GM12873 (cell line): ENCODE results near the gene TMEM260.

Experiments
- TF ChIP-seq, protein P1 (sequence below): IDR thresholded peaks from 2 replicates; pipeline ENCODE4 v1.5.1; 2012; ENCODE audit warnings: low read depth, mild to moderate bottlenecking, moderate library complexity, low read length, control low read depth; ENCODE audit not compliant: insufficient read depth; ENCODE audit errors: missing control alignments

TMEM260 gene

DNA sequence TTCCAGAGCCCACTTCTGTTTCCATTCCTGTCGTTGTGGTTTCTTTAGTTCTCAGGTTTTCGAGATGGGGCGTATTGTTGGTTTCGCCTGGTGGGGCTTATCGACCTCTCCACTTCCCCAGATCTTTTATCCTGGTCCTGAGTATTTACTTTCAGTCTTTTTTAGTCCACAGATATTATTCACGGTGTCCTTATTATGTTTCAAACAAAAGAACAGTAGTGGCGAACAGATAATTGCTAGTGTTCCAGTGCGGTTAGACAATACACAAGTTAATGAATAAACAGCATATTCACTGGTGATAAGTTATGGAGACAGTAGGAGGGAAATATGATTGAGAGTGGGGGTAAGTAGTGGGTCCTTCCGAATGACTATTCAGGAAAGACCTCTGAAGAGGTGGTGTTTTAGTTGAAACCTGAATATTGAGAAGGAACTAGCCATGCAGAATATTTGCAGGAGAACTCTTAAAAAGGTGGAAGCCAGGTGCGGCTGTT lies 668 bp downstream of the TMEM260 start:
- TF ChIP-seq, protein P1, sequence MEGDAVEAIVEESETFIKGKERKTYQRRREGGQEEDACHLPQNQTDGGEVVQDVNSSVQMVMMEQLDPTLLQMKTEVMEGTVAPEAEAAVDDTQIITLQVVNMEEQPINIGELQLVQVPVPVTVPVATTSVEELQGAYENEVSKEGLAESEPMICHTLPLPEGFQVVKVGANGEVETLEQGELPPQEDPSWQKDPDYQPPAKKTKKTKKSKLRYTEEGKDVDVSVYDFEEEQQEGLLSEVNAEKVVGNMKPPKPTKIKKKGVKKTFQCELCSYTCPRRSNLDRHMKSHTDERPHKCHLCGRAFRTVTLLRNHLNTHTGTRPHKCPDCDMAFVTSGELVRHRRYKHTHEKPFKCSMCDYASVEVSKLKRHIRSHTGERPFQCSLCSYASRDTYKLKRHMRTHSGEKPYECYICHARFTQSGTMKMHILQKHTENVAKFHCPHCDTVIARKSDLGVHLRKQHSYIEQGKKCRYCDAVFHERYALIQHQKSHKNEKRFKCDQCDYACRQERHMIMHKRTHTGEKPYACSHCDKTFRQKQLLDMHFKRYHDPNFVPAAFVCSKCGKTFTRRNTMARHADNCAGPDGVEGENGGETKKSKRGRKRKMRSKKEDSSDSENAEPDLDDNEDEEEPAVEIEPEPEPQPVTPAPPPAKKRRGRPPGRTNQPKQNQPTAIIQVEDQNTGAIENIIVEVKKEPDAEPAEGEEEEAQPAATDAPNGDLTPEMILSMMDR = no peak

DNA sequence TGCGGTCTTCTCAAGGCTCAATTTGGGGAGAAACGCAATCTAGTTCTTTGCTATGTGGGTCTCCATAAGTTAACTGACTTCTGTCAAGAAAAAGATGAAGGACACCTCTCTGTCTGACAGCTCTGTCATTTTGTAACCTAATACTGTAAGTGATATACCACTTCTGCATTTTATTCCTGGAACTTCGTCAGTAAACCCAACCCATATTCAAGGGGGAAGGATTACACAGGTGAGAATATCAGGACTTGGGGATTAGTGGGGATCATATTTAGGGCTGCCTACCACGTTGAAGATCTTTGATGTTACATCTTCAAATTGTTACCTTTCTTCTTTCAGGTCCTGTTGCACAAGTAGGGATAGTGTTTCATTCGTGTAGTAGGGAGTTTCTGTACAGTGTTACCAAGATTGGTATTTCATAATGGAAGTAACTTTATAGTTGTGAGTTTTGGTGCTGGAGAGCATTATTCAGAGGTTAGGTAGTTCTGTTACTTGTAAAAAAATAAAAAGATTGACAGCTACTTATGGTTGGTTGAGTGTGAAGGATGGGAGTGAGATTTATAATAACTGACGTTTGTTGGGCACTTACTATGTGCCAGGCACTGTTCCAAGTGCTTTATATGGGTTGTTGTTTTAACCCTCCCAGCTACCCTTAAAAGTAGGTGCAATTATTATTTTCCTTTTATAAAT lies 1.6 kb downstream of the TMEM260 start:
- TF ChIP-seq, protein P1 = no peak

DNA sequence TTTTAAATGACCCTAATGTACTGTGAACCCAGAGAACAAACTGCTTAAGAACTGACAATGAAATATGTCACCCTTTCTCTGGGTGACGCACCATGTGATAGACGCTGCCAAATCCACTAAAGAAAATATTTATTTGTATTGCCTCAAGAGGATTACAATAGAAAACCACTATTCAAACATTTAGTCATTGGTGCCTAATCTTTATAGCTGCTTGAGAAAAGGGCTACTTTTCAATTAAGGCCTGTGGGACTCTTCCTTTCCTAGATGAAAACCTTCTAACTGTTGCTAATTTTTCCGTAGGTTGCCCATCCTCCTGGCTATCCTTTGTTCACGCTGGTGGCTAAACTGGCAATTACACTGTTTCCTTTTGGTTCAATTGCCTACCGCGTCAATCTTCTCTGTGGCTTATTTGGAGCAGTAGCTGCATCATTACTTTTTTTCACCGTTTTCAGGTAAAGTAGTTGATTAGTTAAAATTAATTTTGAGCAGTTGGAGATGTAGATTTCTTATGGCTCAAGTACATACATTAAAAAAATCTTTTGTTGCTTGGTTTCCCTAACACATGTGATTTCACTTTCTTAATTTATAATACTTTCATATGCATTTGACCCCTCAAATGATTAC lies 6.0 kb downstream of the TMEM260 start:
- TF ChIP-seq, protein P1 = no peak

DNA sequence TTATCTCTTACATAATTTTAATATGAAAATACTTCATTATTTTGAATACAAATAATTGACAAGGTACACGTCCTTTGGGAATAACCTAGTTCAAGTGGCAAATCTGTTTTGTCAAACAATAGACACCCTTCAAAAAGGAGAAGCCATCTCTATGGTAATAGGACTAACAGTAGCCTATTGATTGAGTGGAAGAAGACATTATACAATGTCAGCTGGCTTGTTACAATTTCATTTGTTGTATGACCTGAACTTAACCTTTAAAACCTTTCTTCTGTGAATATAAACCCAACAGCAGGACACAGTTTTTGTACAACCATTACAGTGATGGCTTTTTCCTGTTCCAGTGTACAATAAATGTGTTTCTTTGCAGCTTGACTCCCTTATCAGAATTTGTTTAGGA lies 8.1 kb downstream of the TMEM260 start:
- TF ChIP-seq, protein P1 = no peak

DNA sequence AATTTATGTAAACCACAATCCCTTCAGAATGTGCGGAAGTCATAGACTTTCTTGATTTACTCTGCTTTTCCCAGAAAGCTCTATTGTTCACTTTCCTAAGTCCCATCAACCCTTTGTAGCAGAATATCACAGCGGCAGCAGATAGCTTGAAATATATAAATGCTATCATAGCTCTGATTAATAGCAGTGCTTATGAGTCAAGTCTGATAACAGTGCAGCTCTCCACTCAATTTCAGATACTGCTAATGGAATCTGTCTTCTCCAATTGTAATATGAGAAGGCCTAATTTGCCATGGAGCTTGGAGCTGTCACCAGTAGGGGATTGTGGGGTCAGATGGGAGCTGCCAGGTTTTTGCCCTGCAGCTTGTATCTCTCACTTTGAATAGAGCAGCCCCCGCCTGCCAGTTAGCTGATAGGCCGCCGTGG lies 10.9 kb downstream of the TMEM260 start:
- TF ChIP-seq, protein P1 = no peak

DNA sequence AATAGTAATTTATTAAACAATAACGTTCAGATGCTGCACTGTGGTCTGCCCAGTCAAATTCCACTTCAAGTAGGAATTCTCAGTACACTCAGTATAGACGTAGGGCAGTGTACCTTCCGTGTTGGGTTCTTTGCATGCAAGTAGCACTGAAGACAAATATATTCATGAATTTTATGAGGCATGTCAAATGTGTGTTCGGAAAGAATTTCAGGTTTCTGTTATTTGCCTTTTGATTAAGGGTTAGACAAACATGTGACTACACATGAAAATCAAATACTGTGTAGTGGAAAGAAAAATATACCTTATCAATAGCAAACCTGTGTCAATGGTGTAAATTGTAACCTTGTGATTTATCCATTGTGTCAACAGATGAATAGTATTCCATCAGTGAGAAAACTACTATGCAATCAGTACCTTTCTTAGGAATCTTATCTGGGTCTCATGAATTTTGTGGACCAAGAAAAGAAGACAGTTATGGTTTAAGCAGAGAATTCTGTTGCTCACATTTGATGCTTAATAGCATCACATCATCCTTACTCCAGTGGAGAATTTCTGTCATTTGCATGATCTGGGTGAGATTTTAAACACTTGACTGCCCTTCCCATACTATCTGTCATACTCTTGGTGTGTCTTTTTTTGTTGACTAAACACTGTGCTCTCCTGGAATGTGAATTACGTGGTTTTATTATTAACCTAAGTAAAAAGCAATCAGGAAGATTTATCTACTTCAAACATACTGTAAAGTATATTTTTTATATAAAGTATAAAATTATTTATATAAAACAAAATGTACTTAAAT lies 13.3 kb downstream of the TMEM260 start:
- TF ChIP-seq, protein P1 = no peak

DNA sequence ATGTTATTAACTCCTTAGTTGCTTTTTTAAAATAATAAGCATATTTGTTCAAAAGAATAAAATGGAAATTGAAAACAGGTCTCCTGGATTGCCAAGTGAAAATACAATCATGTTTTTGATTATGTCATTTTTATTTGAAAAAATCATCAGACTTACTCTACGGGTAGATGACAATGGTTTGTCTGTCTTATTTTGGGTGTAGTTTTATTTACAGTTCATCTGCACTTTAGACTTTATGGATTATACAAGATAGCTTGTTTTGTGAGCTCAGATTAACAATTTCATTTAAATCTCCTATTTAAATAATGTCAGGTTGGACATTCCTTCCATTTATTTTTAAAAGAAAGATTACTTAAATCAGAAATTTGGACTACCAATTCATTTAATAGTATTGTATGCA lies 14.8 kb downstream of the TMEM260 start:
- TF ChIP-seq, protein P1 = no peak
